T-cell (primary cell): ENCODE data around the gene RNF10. TPM values are rescaled to one million over a fixed set of nuclear protein-coding genes. Genes with fewer than 3 reads are reported as not detected.
"Not testable (repeated sequence)": the region's sequence is repeated elsewhere in the genome, so short reads cannot be mapped to it uniquely, and the experiment has no call there.

ENCODE experiments used
- ATAC-seq, 4 experiments: fragments of 200-7000 bp in 3 of 4; fragments of 150-1000 bp in 1 of 4; cut with Tn5 transposase; replicated peaks in 1 of 4; 1 replicate in 3 of 4; 2 replicates in 1 of 4; pipeline ENCODE4 v1.10.0; 2021; ENCODE audit warnings: moderate library complexity in 3 of 4, mild to moderate bottlenecking in 2 of 4, moderate number of reproducible peaks in 1 of 4
- CTCF ChIA-PET, 2 donors: fragments of 300-600 bp; sonication (Branson Sonifier 250); formaldehyde crosslinking; loops; one replicate each; lab custom pipeline; 2022; ENCODE audit warnings: antibody characterized with exemption in 2 of 2; lab: Charles Lee
- POLR2A ChIA-PET, 2 donors: fragments of 300-600 bp; sonication (Branson Sonifier 250); formaldehyde crosslinking; loops; one replicate each; lab custom pipeline; 2022; ENCODE audit warnings: antibody characterized with exemption in 2 of 2; lab: Charles Lee
- DNase-seq, 35 experiments: peaks; one replicate each; pipeline versions ENCODE4 v3.0.0 to v3.0.0-alpha.2; 2013 to 2023
- H3K27ac ChIP-seq: one replicate; pipeline ENCODE4 v1.5.1; 2013; ENCODE audit warnings: low read length
- H3K27me3 ChIP-seq, 2 experiments: replicated peaks in 1 of 2; 1 replicate in 1 of 2; 2 replicates in 1 of 2; pipeline versions ENCODE4 v1.6.1 to v1.7.0; 2013; ENCODE audit warnings: low read length in 1 of 2, mixed read lengths in 1 of 2; ENCODE audit not compliant: control insufficient read depth in 2 of 2, insufficient read depth in 2 of 2; ENCODE audit errors: extremely low read depth in 1 of 2
- H3K36me3 ChIP-seq, 2 donors: 1 replicate in 1 of 2; 2 replicates in 1 of 2; pipeline versions ENCODE4 v1.6.1 to v1.7.0; 2013; ENCODE audit warnings: low read length in 1 of 2; ENCODE audit not compliant: control insufficient read depth in 2 of 2, insufficient read depth in 1 of 2; ENCODE audit errors: extremely low read depth in 1 of 2
- H3K4me1 ChIP-seq, 2 experiments: 1 replicate in 1 of 2; 2 replicates in 1 of 2; pipeline versions ENCODE4 v1.6.1 to v1.7.0; 2013; ENCODE audit warnings: low read length in 2 of 2, mixed read lengths in 1 of 2; ENCODE audit not compliant: insufficient read depth in 2 of 2, control insufficient read depth in 1 of 2; ENCODE audit errors: extremely low read depth in 1 of 2
- H3K4me3 ChIP-seq, 2 donors: 1 replicate in 1 of 2; 2 replicates in 1 of 2; pipeline versions ENCODE4 v1.5.1 to v1.7.0; 2013; ENCODE audit warnings: mild to moderate bottlenecking in 2 of 2, low read length in 1 of 2, moderate library complexity in 1 of 2; ENCODE audit not compliant: control insufficient read depth in 1 of 2; ENCODE audit errors: extremely low read depth in 1 of 2
- H3K9me3 ChIP-seq: 2 replicates; pipeline ENCODE4 v1.7.0; 2013
- H3K27ac Mint-ChIP-seq, 2 donors: one replicate each; pipeline ENCODE4 v1.8.0; 2020 to 2021; ENCODE audit warnings: mild to moderate bottlenecking in 2 of 2, mixed read lengths in 2 of 2
- H3K27me3 Mint-ChIP-seq, 2 donors: one replicate each; pipeline ENCODE4 v1.8.0; 2021 to 2022; ENCODE audit warnings: mixed read lengths in 2 of 2
- H3K36me3 Mint-ChIP-seq: one replicate; pipeline ENCODE4 v1.8.0; 2021; ENCODE audit warnings: mixed read lengths
- H3K4me1 Mint-ChIP-seq, 3 donors: one replicate each; pipeline ENCODE4 v1.8.0; 2020 to 2022; ENCODE audit warnings: mixed read lengths in 3 of 3, mild to moderate bottlenecking in 1 of 3
- H3K4me3 Mint-ChIP-seq, 3 donors: one replicate each; pipeline ENCODE4 v1.8.0; 2020 to 2022; ENCODE audit warnings: mild to moderate bottlenecking in 3 of 3, mixed read lengths in 3 of 3, moderate library complexity in 3 of 3
- H3K9me3 Mint-ChIP-seq, 3 donors: one replicate each; pipeline ENCODE4 v1.8.0; 2020 to 2022; ENCODE audit warnings: mixed read lengths in 3 of 3
- WGBS: methylation state at CpG from one replicate; pipeline ENCODE4 v1.1.5; 2013; ENCODE audit warnings: missing lambda C conversion rate; ENCODE audit not compliant: insufficient coverage; 5-methylcytosine and 5-hydroxymethylcytosine counted together
- total RNA-seq, 35 experiments: library from RNA in 6 of 35; stranded (reverse) in 6 of 35; fragments of 120-200 nt in 1 of 35; gene quantifications; one replicate each; pipeline versions ENCODE4 v1.2.1 to v1.2.4 and lab custom pipeline; 2013 to 2026

Gene RNF10
- total RNA-seq, 5 donors from 2014 or later (not counting 1 experiment from before 2014, with no cell fraction given), result 204 to 348 (median 222) TPM

- H3K4me3 Mint-ChIP-seq, DNase-seq, H3K27ac Mint-ChIP-seq, H3K4me1 Mint-ChIP-seq, H3K27me3 Mint-ChIP-seq, H3K27me3 ChIP-seq, H3K9me3 ChIP-seq, ATAC-seq, H3K4me3 ChIP-seq, H3K27ac ChIP-seq, H3K9me3 Mint-ChIP-seq, H3K4me1 ChIP-seq, H3K36me3 Mint-ChIP-seq, H3K36me3 ChIP-seq, POLR2A ChIA-PET: not testable (repeated sequence)
- CTCF ChIA-PET, result interaction anchor here in 1 of 2 donors (1.0 kb wide), 1 partner anchor 38 kb away, joined by 3 read pairs; no protein-coding TSS in a partner anchor
- WGBS, result 83% methylated on average over 1 of the region's 1 CpG
Observed at GRCh38 chr12:120611534-120611933, 77.4 kb downstream of the RNF10 start.

- ChIA-PET POLR2A (no interaction called here), CTCF (interaction anchor here in 1 of 2 donors (0.5 kb wide), 1 partner anchor 690 kb away, joined by 3 read pairs; no protein-coding TSS in a partner anchor)
- H3K4me1 Mint-ChIP-seq, result no peaks in the 10 kb centered on the region
- H3K36me3 ChIP-seq, result no peaks in the 10 kb centered on the region
- peaks cover 2 to 19% of the 10 kb centered on the region in 2 experiments for H3K27me3 ChIP-seq
- no peak overlapping the region for H3K27ac ChIP-seq
- peaks cover 12 to 17% of the 10 kb centered on the region in 2 donors for H3K27me3 Mint-ChIP-seq
- H3K4me3 Mint-ChIP-seq, result no peak overlapping the region
- H3K36me3 Mint-ChIP-seq, result peaks cover 3% of the 10 kb centered on the region
- ATAC-seq (no peak), DNase-seq (no peak)
- no peaks in the 10 kb centered on the region for H3K4me1 ChIP-seq
- no peak overlapping the region for H3K4me3 ChIP-seq
- no peaks in the 10 kb centered on the region for H3K9me3 ChIP-seq
- H3K9me3 Mint-ChIP-seq, result no peaks in the 10 kb centered on the region
- H3K27ac Mint-ChIP-seq, result no peak overlapping the region
Observed at GRCh38 chr12:120614848-120615247, 80.7 kb downstream of the RNF10 start.

DNA sequence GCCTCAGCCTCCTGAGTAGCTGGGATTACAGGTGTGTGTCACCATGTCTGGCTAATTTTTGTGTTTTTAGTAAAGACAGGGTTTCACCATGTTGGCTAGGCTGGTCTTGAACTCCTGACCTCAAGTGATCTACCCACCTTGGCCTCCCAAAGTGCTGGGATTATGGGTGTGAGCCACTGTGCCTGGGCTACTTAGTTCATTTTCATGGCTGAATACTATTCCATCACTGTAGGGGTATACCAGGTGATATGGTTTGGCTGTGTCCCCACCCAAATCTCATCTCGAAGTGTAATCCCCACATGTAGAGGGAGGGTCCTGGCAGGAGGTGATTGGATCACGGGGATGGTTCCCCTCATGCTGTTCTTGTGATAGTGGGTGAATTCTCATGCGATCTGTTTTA, 83.0 kb downstream of the RNF10 start:
- H3K27ac ChIP-seq, ATAC-seq, H3K4me1 ChIP-seq, DNase-seq, CTCF ChIA-PET, H3K36me3 Mint-ChIP-seq, H3K36me3 ChIP-seq, H3K4me3 ChIP-seq, H3K4me3 Mint-ChIP-seq, POLR2A ChIA-PET, H3K4me1 Mint-ChIP-seq, H3K9me3 Mint-ChIP-seq, H3K27ac Mint-ChIP-seq, H3K9me3 ChIP-seq: not testable (repeated sequence)
- WGBS, result no CpG with 5 or more reads among the region's 3 CpGs
- peaks cover 26 to 31% of the 10 kb centered on the region in 2 donors for H3K27me3 Mint-ChIP-seq
- peaks cover 2 to 28% of the 10 kb centered on the region in 2 experiments for H3K27me3 ChIP-seq

GRCh38 chr12:120617767-120618166, 83.6 kb downstream of the RNF10 start:
- not testable (repeated sequence) for H3K4me3 Mint-ChIP-seq

GRCh38 chr12:120618954-120619615, 84.9 kb downstream of the RNF10 start:
- Mint-ChIP-seq H3K36me3 (peaks cover 3% of the 10 kb centered on the region), H3K27me3 (peaks cover 27 to 39% of the 10 kb centered on the region in 2 donors)
- 64% methylated on average over 3 of the region's 8 CpGs for WGBS

More at GRCh38 chr12:120617767-120618166, 83.6 kb downstream of the RNF10 start:
- H3K9me3 ChIP-seq, H3K27ac Mint-ChIP-seq, POLR2A ChIA-PET, H3K27ac ChIP-seq, CTCF ChIA-PET, ATAC-seq, DNase-seq, H3K36me3 ChIP-seq, H3K36me3 Mint-ChIP-seq, H3K4me1 Mint-ChIP-seq, H3K4me3 ChIP-seq, H3K9me3 Mint-ChIP-seq, H3K4me1 ChIP-seq: not testable (repeated sequence)
- peaks cover 2 to 27% of the 10 kb centered on the region in 2 experiments for H3K27me3 ChIP-seq
- no CpG with 5 or more reads among the region's 4 CpGs for WGBS
- H3K27me3 Mint-ChIP-seq, result peaks cover 26 to 35% of the 10 kb centered on the region in 2 donors

GRCh38 chr12:120620624-120621023, 86.5 kb downstream of the RNF10 start:
- H3K4me1 Mint-ChIP-seq, result no peaks in the 10 kb centered on the region
- no peak overlapping the region for H3K4me3 Mint-ChIP-seq
- 93% methylated on average over 1 of the region's 2 CpGs for WGBS
- H3K4me3 ChIP-seq, result no peak overlapping the region
- POLR2A ChIA-PET, result no interaction called here
- DNase-seq, result no peak
- no peak overlapping the region for H3K27ac ChIP-seq
- H3K27me3 ChIP-seq, result peaks cover 2 to 27% of the 10 kb centered on the region in 2 experiments
- no peaks in the 10 kb centered on the region for H3K9me3 Mint-ChIP-seq
- H3K36me3 ChIP-seq, result no peaks in the 10 kb centered on the region
- peaks cover 3% of the 10 kb centered on the region for H3K36me3 Mint-ChIP-seq
- H3K4me1 ChIP-seq, result no peaks in the 10 kb centered on the region
- ATAC-seq, result no peak
- no peak overlapping the region for H3K27ac Mint-ChIP-seq
- CTCF ChIA-PET, result no interaction called here
- peaks cover 27 to 39% of the 10 kb centered on the region in 2 donors for H3K27me3 Mint-ChIP-seq
- no peaks in the 10 kb centered on the region for H3K9me3 ChIP-seq

More at GRCh38 chr12:120618954-120619615, 84.9 kb downstream of the RNF10 start:
- no peaks in the 10 kb centered on the region for H3K36me3 ChIP-seq
- Mint-ChIP-seq H3K4me1 (no peaks in the 10 kb centered on the region), H3K27ac (no peak overlapping the region), H3K4me3 (no peak overlapping the region), H3K9me3 (no peaks in the 10 kb centered on the region)
- peaks cover 2 to 27% of the 10 kb centered on the region in 2 experiments for H3K27me3 ChIP-seq
- ChIA-PET CTCF (no interaction called here), POLR2A (no interaction called here)
- DNase-seq (no peak), ATAC-seq (no peak)
- H3K4me1 ChIP-seq, result no peaks in the 10 kb centered on the region
- H3K4me3 ChIP-seq, result no peak overlapping the region
- H3K9me3 ChIP-seq, result no peaks in the 10 kb centered on the region
- no peak overlapping the region for H3K27ac ChIP-seq
